COLO668 (cell line): Measurements from ENCODE around the gene NXPH3.

Experiments
- DNase-seq: peaks from one replicate; lab custom pipeline; 2025; ENCODE audit not compliant: unreplicated experiment; lab: John Stamatoyannopoulos, UW

Gene NXPH3

GRCh38 chr17:49576088-49576916 is 631 bp downstream of the NXPH3 start:
- peak; percentile 30 for DNase-seq

GRCh38 chr17:49576917-49577649 is 1.4 kb downstream of the NXPH3 start:
- DNase-seq = no peak

- no peak for DNase-seq
Observed at GRCh38 chr17:49577650-49577934, 1.9 kb downstream of the NXPH3 start.

GRCh38 chr17:49577963-49578362 is 2.3 kb downstream of the NXPH3 start:
- no peak for DNase-seq

- DNase-seq = no peak
Observed at GRCh38 chr17:49578414-49578813, 2.7 kb downstream of the NXPH3 start.

GRCh38 chr17:49578952-49579500 is 3.4 kb downstream of the NXPH3 start:
- no peak for DNase-seq

GRCh38 chr17:49579522-49579921 is 3.9 kb downstream of the NXPH3 start:
- no peak for DNase-seq

GRCh38 chr17:49580055-49580721 is 4.5 kb downstream of the NXPH3 start:
- no peak for DNase-seq

- DNase-seq = no peak
Observed at GRCh38 chr17:49580981-49581647, 5.4 kb downstream of the NXPH3 start.

- no peak for DNase-seq
Observed at GRCh38 chr17:49581648-49581998, 6.0 kb downstream of the NXPH3 start.

- DNase-seq = no peak
Observed at GRCh38 chr17:49582055-49582722, 6.5 kb downstream of the NXPH3 start.

GRCh38 chr17:49582789-49583188 is 7.1 kb downstream of the NXPH3 start:
- no peak for DNase-seq

- no peak for DNase-seq
Observed at GRCh38 chr17:49583226-49583625, 7.6 kb downstream of the NXPH3 start.

GRCh38 chr17:49583889-49584288 is 8.2 kb downstream of the NXPH3 start:
- DNase-seq = no peak

- DNase-seq = no peak
Observed at GRCh38 chr17:49585422-49586027, 9.9 kb downstream of the NXPH3 start.

GRCh38 chr17:49587366-49588073 is 11.8 kb downstream of the NXPH3 start:
- no peak for DNase-seq

GRCh38 chr17:49588312-49588711 is 12.6 kb downstream of the NXPH3 start:
- no peak for DNase-seq

GRCh38 chr17:49588726-49589576 is 13.3 kb downstream of the NXPH3 start:
- DNase-seq = no peak

GRCh38 chr17:49589577-49589927 is 13.9 kb downstream of the NXPH3 start:
- no peak for DNase-seq
